HFFc6 (cell line): Measurements from ENCODE around the gene CELF4. TPM values are rescaled to one million over a fixed set of nuclear protein-coding genes. Genes with fewer than 3 reads are reported as not detected.

Source experiments
- DNase-seq: peaks from one replicate; pipeline ENCODE4 v3.0.0-alpha.2; 2018
- H3K27ac Mint-ChIP-seq: 2 replicates; pipeline ENCODE4 v1.8.0; 2020; ENCODE audit warnings: mild to moderate bottlenecking, mixed read lengths
- H3K27me3 Mint-ChIP-seq: 2 replicates; pipeline ENCODE4 v1.8.0; 2021; ENCODE audit warnings: mild to moderate bottlenecking, moderate library complexity, mixed read lengths; ENCODE audit not compliant: insufficient read depth
- H3K36me3 Mint-ChIP-seq: 2 replicates; pipeline ENCODE4 v1.8.0; 2021; ENCODE audit warnings: low read depth, mixed read lengths
- H3K4me1 Mint-ChIP-seq: 2 replicates; pipeline ENCODE4 v1.8.0; 2020; ENCODE audit warnings: low read depth, mixed read lengths
- H3K4me3 Mint-ChIP-seq: 2 replicates; pipeline ENCODE4 v1.8.0; 2020; ENCODE audit warnings: mild to moderate bottlenecking, moderate library complexity, mixed read lengths
- H3K9me3 Mint-ChIP-seq: 2 replicates; pipeline ENCODE4 v1.8.0; 2020; ENCODE audit warnings: mild to moderate bottlenecking, mixed read lengths
- total RNA-seq, 6 experiments: library from RNA; stranded (reverse); fragmentation: NEBNext Ultra II Directional; extraction: Animal tissue kit (Norgen Biotek cat#: 25700); gene quantifications; 2 replicates in 1 of 6; 3 replicates in 5 of 6; pipeline ENCODE4 v1.2.3, GENCODE V29; 2021
- TF ChIP-seq, protein P1 (sequence below): fragments of 200-600 bp; sonication (generic); IDR thresholded peaks from 2 replicates; pipeline ENCODE4 v1.5.0; 2021; ENCODE audit warnings: antibody characterized with exemption, mild to moderate bottlenecking

The CELF4 gene
- total RNA-seq, 6 experiments from 2014 or later, result not detected

DNA sequence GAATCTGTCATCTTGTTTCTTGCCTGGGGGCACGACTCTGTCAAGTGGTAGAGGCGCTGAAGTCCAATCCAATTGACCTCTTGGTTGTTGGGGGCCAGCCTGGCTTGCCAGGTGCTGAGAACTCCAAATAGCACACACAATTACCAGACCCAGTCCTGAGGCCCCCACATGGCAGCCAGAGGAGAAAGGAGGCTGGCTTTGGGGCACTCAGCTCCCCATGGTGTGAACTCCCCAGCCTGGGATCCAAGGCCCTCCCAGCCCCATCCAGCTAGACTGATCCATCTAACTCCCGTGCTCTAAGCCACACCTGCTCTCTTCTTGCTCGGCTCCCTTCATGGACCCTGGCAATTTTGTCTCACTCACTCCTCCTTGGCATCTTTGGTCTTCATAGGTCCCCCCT is 170.0 kb downstream of the CELF4 start:
- peak overlapping the region; percentile 62; the same call in 1 of the 2 replicates for H3K27ac Mint-ChIP-seq
- no peaks in the 10 kb centered on the region for H3K9me3 Mint-ChIP-seq
- H3K4me3 Mint-ChIP-seq, result no peak overlapping the region; the same call in 1 of the 2 replicates
- TF ChIP-seq, protein P1, sequence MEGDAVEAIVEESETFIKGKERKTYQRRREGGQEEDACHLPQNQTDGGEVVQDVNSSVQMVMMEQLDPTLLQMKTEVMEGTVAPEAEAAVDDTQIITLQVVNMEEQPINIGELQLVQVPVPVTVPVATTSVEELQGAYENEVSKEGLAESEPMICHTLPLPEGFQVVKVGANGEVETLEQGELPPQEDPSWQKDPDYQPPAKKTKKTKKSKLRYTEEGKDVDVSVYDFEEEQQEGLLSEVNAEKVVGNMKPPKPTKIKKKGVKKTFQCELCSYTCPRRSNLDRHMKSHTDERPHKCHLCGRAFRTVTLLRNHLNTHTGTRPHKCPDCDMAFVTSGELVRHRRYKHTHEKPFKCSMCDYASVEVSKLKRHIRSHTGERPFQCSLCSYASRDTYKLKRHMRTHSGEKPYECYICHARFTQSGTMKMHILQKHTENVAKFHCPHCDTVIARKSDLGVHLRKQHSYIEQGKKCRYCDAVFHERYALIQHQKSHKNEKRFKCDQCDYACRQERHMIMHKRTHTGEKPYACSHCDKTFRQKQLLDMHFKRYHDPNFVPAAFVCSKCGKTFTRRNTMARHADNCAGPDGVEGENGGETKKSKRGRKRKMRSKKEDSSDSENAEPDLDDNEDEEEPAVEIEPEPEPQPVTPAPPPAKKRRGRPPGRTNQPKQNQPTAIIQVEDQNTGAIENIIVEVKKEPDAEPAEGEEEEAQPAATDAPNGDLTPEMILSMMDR, result no peak
- no peak for DNase-seq
- peaks cover 9% of the 10 kb centered on the region for H3K27me3 Mint-ChIP-seq
- H3K4me1 Mint-ChIP-seq, result peaks cover 67% of the 10 kb centered on the region
- H3K36me3 Mint-ChIP-seq, result no peaks in the 10 kb centered on the region

DNA sequence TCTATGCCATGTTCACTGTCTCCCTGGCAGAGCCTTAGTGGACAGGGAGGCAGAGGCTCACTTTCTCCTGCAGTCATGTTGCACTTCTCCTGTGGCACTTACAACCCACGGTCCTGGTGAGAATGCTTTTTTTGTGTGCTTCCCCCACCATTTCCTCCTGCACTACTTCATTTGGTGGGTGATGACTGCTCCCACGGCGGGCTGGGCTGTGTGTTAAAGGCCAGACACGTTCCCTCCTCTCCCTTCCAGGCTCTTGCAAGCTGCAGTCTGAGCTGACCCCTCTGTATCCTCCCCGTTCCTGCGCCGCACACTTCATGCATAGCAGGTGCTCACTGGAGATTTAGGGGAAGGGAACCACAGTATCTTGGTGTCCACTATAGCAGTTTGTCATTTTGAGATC is 170.5 kb downstream of the CELF4 start:
- TF ChIP-seq, protein P1, result no peak
- peak overlapping the region; percentile 19; the same call in 1 of the 2 replicates for H3K4me3 Mint-ChIP-seq
- peak overlapping the region; percentile 90 for H3K27ac Mint-ChIP-seq
- H3K4me1 Mint-ChIP-seq, result peaks cover 67% of the 10 kb centered on the region
- no peak for DNase-seq
- H3K27me3 Mint-ChIP-seq, result peaks cover 12% of the 10 kb centered on the region
- H3K36me3 Mint-ChIP-seq, result no peaks in the 10 kb centered on the region
- no peaks in the 10 kb centered on the region for H3K9me3 Mint-ChIP-seq

DNA sequence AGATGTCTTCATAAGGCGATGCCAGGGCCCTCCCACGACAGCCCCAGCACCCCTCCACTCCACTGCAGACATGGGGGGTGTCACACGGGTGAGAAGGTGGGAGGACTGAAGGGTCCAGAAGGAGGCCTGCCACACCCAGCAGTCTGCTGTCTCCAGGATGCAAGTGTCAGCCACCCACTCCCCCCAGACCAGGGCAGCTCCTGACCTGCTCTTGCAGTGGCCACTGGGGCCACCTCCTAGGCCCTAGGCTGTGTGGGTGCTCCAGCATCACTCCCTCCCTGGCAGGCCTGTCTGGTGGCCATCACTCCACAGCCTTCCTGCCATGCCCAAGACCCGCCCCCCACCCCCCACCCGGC is 171.0 kb downstream of the CELF4 start:
- TF ChIP-seq, protein P1, result no peak
- H3K9me3 Mint-ChIP-seq, result peaks cover 3% of the 10 kb centered on the region; the same call in 1 of the 2 replicates
- H3K27me3 Mint-ChIP-seq, result peaks cover 13% of the 10 kb centered on the region
- peak overlapping the region; percentile 30 for H3K4me3 Mint-ChIP-seq
- peaks cover 67% of the 10 kb centered on the region for H3K4me1 Mint-ChIP-seq
- H3K36me3 Mint-ChIP-seq, result no peaks in the 10 kb centered on the region
- peak overlapping the region; percentile 90 for H3K27ac Mint-ChIP-seq
- DNase-seq, result no peak

DNA sequence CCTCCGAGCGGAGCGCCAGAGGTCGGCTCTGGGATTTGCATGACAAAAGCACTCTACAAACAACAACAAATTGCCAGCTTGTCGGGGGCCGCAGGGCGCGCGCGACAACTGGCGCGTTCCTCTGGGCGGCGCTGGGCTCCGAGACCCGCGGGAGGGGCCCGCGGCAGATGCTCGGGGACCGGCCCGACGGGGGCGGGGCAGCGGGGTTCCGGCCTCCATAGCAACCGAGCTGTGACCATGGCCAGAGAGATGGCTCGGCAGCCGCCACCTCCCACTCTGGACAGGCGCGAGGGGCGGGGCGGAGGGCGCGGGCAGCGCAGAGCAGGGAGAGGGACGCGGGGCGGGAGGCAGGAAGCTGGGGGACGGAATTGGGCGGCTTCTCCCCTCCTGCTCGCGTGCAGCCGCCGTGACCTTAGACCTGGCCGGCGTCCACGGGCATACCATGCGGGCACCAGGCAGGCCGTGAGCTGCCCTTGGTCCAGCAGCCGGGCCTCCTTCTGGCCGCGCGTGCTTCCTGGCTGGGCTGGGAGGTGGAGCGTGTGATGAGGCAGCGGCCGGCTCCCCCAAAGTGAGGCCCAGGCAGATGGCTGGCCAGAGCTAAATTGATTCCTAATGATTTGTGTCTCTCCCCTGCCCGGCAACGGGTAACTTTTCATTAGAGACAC is 171.5 kb downstream of the CELF4 start:
- H3K27ac Mint-ChIP-seq, result peak overlapping the region; percentile 90
- H3K4me3 Mint-ChIP-seq, result peak overlapping the region; percentile 30
- DNase-seq, result peak; percentile 96
- H3K27me3 Mint-ChIP-seq, result peaks cover 15% of the 10 kb centered on the region
- peaks cover 67% of the 10 kb centered on the region for H3K4me1 Mint-ChIP-seq
- TF ChIP-seq, protein P1, result peak; percentile 54; the same call in 1 of the 2 replicates
- no peaks in the 10 kb centered on the region for H3K36me3 Mint-ChIP-seq
- peaks cover 8% of the 10 kb centered on the region; the same call in 1 of the 2 replicates for H3K9me3 Mint-ChIP-seq

DNA sequence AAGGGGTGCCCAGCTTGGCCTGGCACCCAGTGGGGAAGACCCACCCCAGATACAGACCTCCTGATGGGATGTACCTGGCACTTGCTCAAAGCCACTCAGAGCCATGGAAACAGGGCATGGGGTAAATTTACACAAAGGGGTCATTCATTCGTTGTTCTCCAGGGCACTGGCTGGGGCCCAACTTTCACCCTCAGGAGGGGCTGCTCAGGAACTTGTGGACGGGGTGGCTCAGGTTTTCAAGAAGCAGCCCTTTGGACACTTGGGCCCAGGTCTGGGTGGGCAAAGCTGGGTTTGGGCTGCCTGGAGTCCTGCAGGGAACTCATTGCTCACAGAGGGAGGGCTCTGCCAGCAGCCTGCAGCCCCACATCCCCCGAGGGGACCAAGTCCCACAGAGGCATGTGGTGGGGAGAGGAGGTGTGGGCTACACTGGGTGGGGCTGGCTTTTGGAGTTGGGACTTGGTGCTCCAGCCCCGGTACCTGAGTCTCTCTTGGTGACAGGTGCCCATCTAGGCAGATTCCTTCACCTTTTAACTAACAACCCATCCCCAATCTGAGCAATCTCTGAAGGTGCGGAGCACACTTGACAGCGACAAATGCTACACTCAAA is 172.3 kb downstream of the CELF4 start:
- Mint-ChIP-seq H3K27me3 (peaks cover 19% of the 10 kb centered on the region), H3K4me3 (peak overlapping the region; percentile 30; the same call in 1 of the 2 replicates), H3K27ac (no peak overlapping the region), H3K36me3 (no peaks in the 10 kb centered on the region), H3K9me3 (peaks cover 10% of the 10 kb centered on the region; the same call in 1 of the 2 replicates), H3K4me1 (peaks cover 60% of the 10 kb centered on the region)
- TF ChIP-seq, protein P1, result no peak
- no peak for DNase-seq
